ENCODE measurements around the gene IFT80. TPM values are rescaled to one million over a fixed set of nuclear protein-coding genes. Genes with fewer than 3 reads are reported as not detected.

IFT80 gene
- total RNA-seq, 1 donor, result 79.2 TPM

DNA sequence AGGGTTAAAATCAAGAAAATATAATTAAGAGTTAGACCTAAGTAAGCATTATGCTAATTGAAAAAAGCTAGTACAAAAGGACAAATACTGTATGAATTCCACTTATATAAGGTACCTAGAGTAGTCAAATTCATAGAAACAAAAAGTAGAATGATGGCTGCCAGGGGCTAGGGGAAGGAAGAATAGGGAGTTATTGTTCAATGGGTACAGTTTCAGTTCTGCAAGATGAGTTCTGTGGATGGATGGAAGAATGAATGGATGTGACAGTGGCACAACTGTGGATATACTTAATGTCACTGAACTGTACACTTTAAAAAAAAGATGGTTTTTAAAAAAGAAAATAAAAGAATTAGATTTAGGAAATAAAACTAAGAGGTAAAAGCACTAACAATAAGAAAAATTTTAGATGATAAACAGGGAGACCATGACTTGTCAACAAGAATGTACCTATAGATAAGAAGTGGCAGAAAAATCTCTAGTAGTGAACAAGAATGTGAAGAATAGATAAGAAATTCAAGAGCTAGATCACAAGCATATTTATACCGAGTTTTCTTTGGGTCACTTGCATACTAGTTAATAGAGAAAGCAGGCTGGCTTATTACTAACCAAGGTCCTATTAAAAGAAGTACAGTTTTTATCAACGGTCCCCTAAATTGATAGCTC, 5.5 kb downstream of the IFT80 start:
- TF ChIP-seq CTCF (IDR thresholded peaks at IDR 0.05; ENCODE audit: insufficient read depth, low read length), result no peak
- no peak overlapping the region for H3K4me3 ChIP-seq (ENCODE audit: low read depth, low read length)
- DNase-seq (ENCODE audit: low read depth), result no peak

GRCh38 chr3:160392798-160393197, 6.2 kb downstream of the IFT80 start:
- no peak overlapping the region for H3K4me3 ChIP-seq (ENCODE audit: low read depth, low read length)
- no peak for DNase-seq (ENCODE audit: low read depth)
- TF ChIP-seq CTCF (IDR thresholded peaks at IDR 0.05; ENCODE audit: insufficient read depth, low read length), result no peak

GRCh38 chr3:160390565-160391138, 8.4 kb downstream of the IFT80 start:
- TF ChIP-seq CTCF (IDR thresholded peaks at IDR 0.05; ENCODE audit: insufficient read depth, low read length), result no peak
- H3K4me3 ChIP-seq (ENCODE audit: low read depth, low read length), result no peak overlapping the region
- DNase-seq (ENCODE audit: low read depth), result no peak

DNA sequence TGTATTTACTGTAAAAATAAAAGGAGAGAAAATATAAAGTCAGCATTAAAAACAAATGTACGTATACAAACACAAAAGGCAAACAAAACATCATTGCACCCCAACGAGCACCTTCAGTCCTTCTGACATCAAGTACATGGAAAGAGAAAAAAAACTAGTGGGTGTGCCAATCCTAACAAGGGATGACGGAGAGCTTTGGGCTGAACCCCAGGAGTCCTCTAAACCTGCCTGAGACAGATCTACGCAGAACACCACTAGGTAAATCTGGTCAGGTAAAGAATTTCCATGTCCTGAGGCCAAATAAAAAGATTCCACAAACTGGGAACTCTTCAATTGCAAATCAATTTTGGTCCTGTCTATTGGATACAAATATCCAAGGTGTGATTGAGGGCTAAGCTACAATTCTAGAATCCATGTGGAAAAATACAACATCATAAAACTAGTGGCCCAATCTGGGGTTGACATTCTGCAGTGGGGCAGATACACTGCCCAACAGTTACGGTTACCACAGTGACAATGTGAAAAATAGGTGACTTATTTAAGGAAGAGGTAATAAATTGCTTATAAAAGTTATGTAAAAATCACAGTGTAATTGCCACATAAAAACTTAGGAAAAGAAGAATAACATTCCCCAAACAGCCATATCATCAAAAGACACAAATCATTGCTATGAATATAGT, 14.2 kb downstream of the IFT80 start:
- no peak overlapping the region for H3K4me3 ChIP-seq (ENCODE audit: low read depth, low read length)
- TF ChIP-seq CTCF (IDR thresholded peaks at IDR 0.05; ENCODE audit: insufficient read depth, low read length), result no peak
- no peak for DNase-seq (ENCODE audit: low read depth)

- TF ChIP-seq CTCF (IDR thresholded peaks at IDR 0.05; ENCODE audit: insufficient read depth, low read length), result no peak
- DNase-seq (ENCODE audit: low read depth), result peak; percentile 45
- no peak overlapping the region for H3K4me3 ChIP-seq (ENCODE audit: low read depth, low read length)
Measured at GRCh38 chr3:160381470-160381869, 17.6 kb downstream of the IFT80 start.

DNA sequence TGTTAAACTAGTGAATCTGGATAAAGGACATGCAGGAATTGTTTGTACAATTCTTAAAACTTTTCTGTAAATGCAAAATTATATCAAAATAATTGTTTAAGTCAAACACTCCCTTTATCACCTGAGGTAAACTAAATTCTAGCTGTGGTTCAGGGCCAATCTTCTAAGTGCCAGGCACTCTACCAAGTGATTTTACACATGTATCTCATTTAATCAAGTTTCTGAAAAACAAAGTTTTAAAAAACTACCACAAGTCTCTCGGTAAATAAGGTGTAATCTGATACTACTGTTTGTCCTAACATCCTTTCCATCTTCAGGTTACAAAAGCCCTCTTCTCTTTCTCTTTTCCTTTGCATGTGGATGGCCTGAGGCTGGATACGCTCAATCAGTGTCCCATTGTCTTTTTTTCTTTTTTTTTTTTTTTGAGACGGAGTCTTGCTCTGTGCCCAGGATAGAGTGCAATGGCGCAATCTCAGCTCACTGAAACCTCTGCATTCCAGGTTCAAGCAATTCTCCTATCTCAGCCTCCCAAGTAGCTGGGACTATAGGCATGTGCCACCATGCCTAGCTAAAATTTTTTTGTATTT, 19.3 kb downstream of the IFT80 start:
- no peak for DNase-seq (ENCODE audit: low read depth)
- H3K4me3 ChIP-seq (ENCODE audit: low read depth, low read length), result no peak overlapping the region
- TF ChIP-seq CTCF (IDR thresholded peaks at IDR 0.05; ENCODE audit: insufficient read depth, low read length), result no peak
